IPS-20b (cell line): ENCODE data around the gene TBC1D19.
A peak's percentile ranks its signal among the peaks of the same experiment; 100 is the strongest.
"Not testable (repeated sequence)": the region's sequence is repeated elsewhere in the genome, so short reads cannot be mapped to it uniquely, and the experiment has no call there.

Experiments used
- H3K27ac ChIP-seq: one replicate; pipeline ENCODE4 v1.5.1; 2013; ENCODE audit warnings: low read length
- H3K27me3 ChIP-seq: 2 replicates; pipeline ENCODE4 v1.6.1; 2013; ENCODE audit warnings: mild to moderate bottlenecking, low read length, inconsistent platforms; ENCODE audit not compliant: insufficient read depth
- H3K36me3 ChIP-seq: 2 replicates; pipeline ENCODE4 v1.6.1; 2013; ENCODE audit warnings: low read depth, mild to moderate bottlenecking, inconsistent platforms, low read length, moderate library complexity; ENCODE audit not compliant: insufficient read depth
- H3K4me1 ChIP-seq: 2 replicates; pipeline ENCODE4 v1.6.1; 2013; ENCODE audit warnings: mild to moderate bottlenecking, control low read depth, inconsistent platforms, low read length, moderate library complexity; ENCODE audit not compliant: insufficient read depth
- H3K4me3 ChIP-seq: 2 replicates; pipeline ENCODE4 v1.5.1; 2013; ENCODE audit warnings: mild to moderate bottlenecking, low read length, inconsistent platforms
- H3K9ac ChIP-seq: 2 replicates; pipeline ENCODE4 v1.6.1; 2013; ENCODE audit warnings: low read depth, mild to moderate bottlenecking, inconsistent platforms, low read length, moderate library complexity
- H3K9me3 ChIP-seq: 2 replicates; pipeline ENCODE4 v1.6.1; 2013; ENCODE audit warnings: mild to moderate bottlenecking, low read depth, low read length, inconsistent platforms; ENCODE audit not compliant: insufficient read depth

Gene TBC1D19, protein sequence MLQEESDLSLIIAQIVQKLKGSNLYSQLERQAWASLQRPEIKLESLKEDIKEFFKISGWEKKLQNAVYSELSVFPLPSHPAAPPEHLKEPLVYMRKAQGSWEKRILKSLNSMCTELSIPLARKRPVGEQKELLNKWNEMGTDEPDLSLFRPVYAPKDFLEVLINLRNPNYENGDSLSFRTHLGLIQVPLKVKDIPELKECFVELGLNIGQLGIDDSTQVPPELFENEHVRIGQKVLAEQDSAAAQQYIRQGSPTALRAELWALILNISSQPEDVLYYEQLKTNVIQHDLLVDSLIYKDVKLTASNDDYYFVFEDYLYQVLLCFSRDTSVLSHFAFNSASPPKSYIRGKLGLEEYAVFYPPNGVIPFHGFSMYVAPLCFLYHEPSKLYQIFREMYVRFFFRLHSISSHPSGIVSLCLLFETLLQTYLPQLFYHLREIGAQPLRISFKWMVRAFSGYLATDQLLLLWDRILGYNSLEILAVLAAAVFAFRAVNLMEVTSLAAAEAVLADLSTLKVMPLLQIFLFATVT

DNA sequence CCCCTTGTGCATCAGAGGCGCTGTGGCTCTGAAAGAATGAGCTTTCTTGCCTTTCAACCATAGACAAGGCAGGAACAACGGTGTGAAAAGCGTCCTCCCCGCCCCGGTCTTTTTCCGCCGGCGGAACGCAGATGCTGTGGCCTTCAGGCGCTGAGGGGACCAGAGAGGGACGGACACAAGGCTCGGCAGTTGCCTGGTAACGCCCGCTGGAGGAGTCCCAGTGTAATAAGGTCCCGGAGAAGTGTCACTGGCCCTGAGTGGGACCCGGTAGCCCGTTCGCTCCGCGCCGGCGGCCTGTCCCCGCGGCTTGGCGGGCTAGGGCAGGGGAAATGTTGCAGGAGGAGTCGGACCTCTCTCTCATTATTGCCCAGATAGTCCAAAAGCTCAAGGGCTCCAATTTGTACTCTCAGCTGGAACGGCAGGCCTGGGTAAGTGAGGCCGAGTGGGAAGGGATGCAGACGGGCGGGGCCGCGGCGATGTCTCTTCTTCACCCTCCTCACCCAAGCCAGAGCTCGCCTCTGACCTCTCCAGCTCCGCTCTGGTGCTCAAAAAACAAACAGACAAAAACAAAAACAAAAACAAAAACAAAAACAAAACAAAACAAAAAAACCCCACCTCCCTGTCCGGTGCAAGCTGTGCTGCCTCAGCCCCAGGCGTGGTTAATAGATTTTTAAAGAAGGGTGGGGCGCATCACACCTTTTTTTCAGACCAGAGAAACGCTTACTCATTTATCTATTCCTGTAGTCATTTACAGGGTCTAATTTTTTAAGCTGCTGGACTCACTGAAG is at the start of gene TBC1D19:
TSS of gene TBC1D19 (plus strand) at position 220 of the 788 bp plus-strand sequence. CDS start at position 330, 110 bp downstream.
- Histone ChIP-seq H3K9ac (peak within 1 kb of the TSS; percentile 88; the same call in 1 of the 2 replicates), H3K27ac (no peak within 1 kb of the TSS), H3K27me3 (no peaks in the 10 kb centered on the region; the same call in 1 of the 2 replicates), H3K36me3 (no peaks in the 10 kb centered on the region), H3K9me3 (no peaks in the 10 kb centered on the region), H3K4me1 (peaks cover 5% of the 10 kb centered on the region; the same call in 1 of the 2 replicates), H3K4me3 (peak within 1 kb of the TSS; percentile 92)

DNA sequence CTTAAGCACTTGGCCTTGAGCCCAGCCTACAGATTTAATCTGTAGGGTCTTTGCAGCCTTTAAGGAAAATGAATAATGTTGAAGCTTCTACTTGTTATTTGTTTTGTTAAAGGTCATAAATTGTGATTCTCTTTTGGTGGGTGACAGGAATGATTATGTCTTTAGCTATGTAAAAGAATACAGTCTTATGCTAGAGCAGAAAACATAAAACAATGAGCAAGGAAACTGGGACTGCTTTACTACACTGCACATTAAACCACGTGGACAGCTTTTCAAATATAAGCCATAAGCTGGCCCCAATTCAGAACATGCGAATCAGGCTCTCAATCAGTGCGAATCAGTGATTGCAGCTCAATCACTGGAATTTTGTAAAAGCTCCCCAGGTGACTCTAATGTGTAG is 40.9 kb upstream of the TBC1D19 start:
- H3K27ac ChIP-seq, result no peak overlapping the region
- no peaks in the 10 kb centered on the region for H3K4me1 ChIP-seq
- H3K36me3 ChIP-seq, result no peaks in the 10 kb centered on the region
- H3K9ac ChIP-seq, result no peak overlapping the region
- H3K9me3 ChIP-seq, result peaks cover 19% of the 10 kb centered on the region; the same call in 1 of the 2 replicates
- no peaks in the 10 kb centered on the region for H3K27me3 ChIP-seq
- H3K4me3 ChIP-seq, result no peak overlapping the region

DNA sequence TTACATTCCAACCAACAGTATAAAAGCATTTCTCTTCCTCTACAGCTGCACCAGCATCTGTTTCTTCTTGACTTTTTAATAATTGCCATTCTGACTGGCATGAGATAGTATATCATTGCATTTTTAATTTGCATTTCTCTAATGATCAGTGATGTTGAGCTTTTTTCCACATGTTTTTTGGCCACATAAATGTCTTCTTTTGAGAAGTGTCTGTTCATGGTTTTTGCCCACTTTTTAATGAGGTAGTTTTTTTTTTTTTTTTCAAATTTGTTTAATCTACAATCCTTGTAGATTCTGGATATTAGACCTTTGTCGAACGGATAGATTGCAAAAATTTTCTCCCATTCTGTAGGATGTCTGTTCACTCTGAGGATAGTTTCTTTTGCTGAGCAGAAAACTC is 39.5 kb upstream of the TBC1D19 start:
- H3K27me3 ChIP-seq, result no peaks in the 10 kb centered on the region
- no peak overlapping the region for H3K27ac ChIP-seq
- H3K4me3 ChIP-seq, result no peak overlapping the region
- no peaks in the 10 kb centered on the region for H3K4me1 ChIP-seq
- H3K9ac ChIP-seq, result no peak overlapping the region
- H3K36me3 ChIP-seq, result no peaks in the 10 kb centered on the region
- peaks cover 19% of the 10 kb centered on the region; the same call in 1 of the 2 replicates for H3K9me3 ChIP-seq

DNA sequence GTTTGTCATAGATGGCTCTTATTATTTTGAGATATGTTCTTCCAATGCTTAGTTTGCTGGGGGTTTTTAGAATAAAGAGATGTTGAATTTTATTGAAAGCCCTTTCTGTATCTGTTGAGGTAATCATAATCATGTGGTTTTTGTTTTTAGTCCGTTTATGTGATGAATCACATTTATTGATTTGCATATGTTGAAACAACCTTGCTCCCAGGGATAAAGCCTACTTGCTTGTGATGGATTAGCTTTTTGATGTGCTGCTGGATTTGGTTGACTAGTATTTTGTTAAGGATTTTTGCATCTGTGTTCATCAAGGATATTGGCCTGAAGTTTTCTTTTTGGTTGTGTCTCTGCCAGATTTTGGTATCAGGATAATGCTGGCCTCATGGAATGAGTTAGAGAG is 35.5 kb upstream of the TBC1D19 start:
- not testable (repeated sequence) for H3K4me1 ChIP-seq, H3K36me3 ChIP-seq, H3K9ac ChIP-seq, H3K27me3 ChIP-seq, H3K4me3 ChIP-seq, H3K27ac ChIP-seq
- H3K9me3 ChIP-seq, result peaks cover 19% of the 10 kb centered on the region; the same call in 1 of the 2 replicates

DNA sequence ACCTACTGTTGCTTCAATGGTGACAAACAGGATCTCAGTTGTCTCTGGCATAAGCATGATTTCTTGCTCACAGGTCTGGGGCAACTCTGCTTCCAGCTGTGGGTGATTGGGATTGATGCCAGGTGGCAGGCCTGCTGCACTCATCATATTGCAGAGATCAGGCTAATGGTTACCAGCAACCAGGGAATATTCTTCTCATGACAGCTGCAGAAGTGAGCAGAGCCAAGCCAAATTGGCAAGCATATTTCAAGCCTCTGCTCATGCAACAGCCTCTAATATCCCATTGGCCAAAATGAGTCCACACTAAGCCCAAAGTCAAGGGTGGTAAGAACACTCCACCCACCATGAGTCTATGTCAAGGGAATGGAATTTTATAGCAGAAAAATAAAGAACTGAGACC is 26.7 kb upstream of the TBC1D19 start:
- Histone ChIP-seq H3K4me3 (no peak overlapping the region), H3K27me3 (no peaks in the 10 kb centered on the region), H3K27ac (no peak overlapping the region), H3K36me3 (no peaks in the 10 kb centered on the region), H3K4me1 (no peaks in the 10 kb centered on the region), H3K9me3 (no peaks in the 10 kb centered on the region; the same call in 1 of the 2 replicates), H3K9ac (no peak overlapping the region)

DNA sequence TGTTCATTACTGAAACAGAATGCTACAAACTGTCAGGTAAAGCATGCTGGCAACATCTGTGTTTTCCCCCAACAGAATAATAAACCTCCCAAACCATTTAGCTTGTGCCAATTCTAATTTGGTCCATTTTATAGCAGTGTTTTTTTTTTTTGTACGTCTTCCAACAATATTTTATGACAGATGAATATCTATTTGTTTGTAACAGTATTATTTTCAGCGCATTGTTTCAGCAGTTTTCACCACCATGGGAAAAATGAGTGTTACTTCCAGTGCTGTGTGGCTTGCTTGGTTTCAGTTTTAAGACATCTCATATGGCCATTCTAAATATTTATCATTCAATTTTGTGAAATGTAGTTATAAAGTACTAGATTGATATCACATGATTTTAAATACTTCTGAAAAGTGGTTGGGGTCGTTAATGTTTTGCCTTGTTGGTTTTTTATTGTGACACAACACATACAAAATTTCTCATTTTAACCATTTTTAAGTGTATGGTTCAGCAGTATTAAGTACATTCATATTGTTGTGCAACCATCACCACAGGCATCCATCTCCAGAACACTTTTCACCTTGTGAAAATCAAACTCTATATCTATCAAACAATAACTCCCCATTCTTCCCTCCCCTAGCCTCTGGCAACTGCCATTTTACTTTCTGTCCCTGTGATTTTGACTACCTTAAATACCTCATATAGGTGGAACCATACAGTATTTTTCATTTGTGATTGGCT is 25.6 kb upstream of the TBC1D19 start:
- H3K36me3 ChIP-seq, result no peaks in the 10 kb centered on the region
- no peaks in the 10 kb centered on the region; the same call in 1 of the 2 replicates for H3K9me3 ChIP-seq
- H3K9ac ChIP-seq, result no peak overlapping the region
- no peaks in the 10 kb centered on the region for H3K27me3 ChIP-seq
- H3K27ac ChIP-seq, result no peak overlapping the region
- H3K4me1 ChIP-seq, result no peaks in the 10 kb centered on the region
- no peak overlapping the region for H3K4me3 ChIP-seq

DNA sequence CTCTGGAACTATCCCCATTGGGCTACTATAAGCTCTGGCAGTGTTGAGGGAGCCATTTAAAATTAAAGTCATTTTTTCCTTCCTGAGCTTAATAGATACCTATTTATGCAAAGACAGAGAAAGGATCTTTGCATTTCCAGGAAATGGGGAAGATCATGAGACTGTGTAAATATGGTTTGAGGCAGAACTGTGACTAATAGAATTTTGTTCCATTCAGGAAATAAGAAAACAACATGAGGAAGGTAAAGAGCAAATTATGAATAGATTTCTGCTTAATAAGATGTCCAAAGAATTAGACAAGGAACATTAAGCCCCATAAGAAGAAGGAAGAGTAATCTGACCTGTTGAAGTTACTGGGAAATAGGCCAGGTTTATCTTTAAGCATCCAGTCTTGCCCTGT is 17.8 kb upstream of the TBC1D19 start:
- H3K9ac ChIP-seq, result no peak overlapping the region
- no peak overlapping the region for H3K4me3 ChIP-seq
- H3K9me3 ChIP-seq, result no peaks in the 10 kb centered on the region; the same call in 1 of the 2 replicates
- no peak overlapping the region for H3K27ac ChIP-seq
- no peaks in the 10 kb centered on the region for H3K4me1 ChIP-seq
- no peaks in the 10 kb centered on the region for H3K36me3 ChIP-seq
- no peaks in the 10 kb centered on the region for H3K27me3 ChIP-seq

DNA sequence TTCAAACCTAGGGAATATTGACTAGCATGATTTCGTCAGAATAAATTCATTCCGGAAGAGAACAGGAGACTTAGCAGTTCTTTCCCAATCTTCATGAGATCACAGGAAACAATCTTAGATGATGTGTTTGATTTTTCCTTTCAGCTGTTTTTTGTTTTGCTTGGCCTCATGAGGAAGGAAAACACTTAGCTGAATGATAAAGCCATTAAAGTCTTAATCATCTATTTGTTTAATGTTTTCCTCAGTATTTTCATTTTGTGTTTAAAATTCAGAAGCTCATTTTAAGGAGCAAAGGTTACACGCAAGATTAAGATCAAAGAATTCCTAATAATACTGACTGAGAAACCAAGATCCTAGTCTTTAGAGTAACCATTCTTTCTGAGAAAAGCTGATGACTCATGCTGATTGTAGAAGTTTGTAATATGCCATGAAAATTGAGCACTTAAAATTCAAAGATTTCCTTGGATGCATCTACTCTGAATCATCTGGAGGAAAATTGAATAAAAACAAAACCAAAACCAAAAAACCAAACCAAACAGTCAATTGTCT is 15.4 kb upstream of the TBC1D19 start:
- H3K4me1 ChIP-seq, result no peaks in the 10 kb centered on the region
- H3K4me3 ChIP-seq, result no peak overlapping the region
- H3K9me3 ChIP-seq, result no peaks in the 10 kb centered on the region
- H3K27ac ChIP-seq, result no peak overlapping the region
- no peak overlapping the region for H3K9ac ChIP-seq
- H3K36me3 ChIP-seq, result no peaks in the 10 kb centered on the region
- no peaks in the 10 kb centered on the region for H3K27me3 ChIP-seq

DNA sequence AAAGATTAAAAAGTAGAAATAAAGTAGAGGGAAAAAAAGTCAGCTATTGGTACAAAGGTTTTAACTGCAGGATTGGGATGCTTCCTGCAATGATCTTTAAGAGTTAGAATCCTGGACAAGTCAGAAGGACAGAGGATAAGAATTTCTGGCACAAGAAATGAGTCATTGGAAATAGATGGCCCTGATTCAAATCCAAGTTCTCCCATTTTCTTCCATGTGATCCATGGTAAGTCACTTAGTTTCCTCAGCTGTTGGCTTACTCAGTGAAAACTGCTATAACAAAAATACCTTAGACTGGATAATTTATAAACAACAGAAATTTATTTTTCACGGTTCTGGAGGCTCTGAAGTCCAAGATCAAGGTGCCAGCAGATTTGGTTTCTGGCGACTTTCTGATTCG is 13.3 kb upstream of the TBC1D19 start:
- no peaks in the 10 kb centered on the region for H3K36me3 ChIP-seq
- H3K4me3 ChIP-seq, result no peak overlapping the region
- H3K4me1 ChIP-seq, result no peaks in the 10 kb centered on the region
- no peaks in the 10 kb centered on the region for H3K27me3 ChIP-seq
- no peak overlapping the region for H3K9ac ChIP-seq
- H3K9me3 ChIP-seq, result no peaks in the 10 kb centered on the region
- H3K27ac ChIP-seq, result no peak overlapping the region

DNA sequence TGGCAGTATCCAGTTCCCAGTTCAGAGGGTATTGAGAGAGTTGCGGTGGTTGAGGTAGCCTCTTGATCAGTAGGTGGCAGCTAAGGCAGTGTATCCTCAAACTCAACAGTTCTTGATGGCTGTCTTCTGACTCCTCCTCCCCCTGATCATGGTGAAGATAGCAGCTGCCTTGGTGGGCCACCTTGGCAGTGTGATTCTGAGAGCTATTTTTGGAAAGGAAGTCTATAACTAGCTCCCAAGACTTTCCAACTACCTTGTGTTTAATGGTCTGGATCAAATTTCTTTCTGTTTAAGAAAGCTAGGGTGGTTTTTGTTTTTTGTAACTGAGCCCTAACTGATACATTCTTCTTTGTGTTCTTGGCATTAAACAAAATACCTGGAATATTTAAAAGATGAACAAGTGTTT is 10.5 kb upstream of the TBC1D19 start:
- Histone ChIP-seq H3K36me3 (no peaks in the 10 kb centered on the region), H3K9ac (no peak overlapping the region), H3K9me3 (no peaks in the 10 kb centered on the region), H3K27ac (no peak overlapping the region), H3K4me3 (no peak overlapping the region), H3K27me3 (no peaks in the 10 kb centered on the region), H3K4me1 (no peaks in the 10 kb centered on the region)

DNA sequence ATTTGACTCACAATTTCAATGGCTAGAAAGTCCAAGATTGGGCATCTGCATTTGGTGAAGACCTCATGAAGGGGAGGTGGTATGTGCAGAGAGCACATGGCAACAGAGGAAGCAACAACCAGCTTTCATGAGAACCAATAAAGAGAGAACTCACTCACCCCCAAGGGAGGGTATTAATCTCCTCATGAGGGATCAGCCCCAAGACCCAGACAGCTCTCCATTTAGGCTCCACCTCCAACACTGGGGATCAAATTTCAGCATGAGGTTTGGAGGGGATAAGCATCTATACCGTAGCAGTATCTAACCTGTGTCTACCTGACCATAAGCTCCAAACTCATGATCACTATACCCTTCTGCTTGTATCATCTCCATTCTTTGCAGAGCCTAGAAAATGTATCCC is 9.3 kb upstream of the TBC1D19 start:
- no peaks in the 10 kb centered on the region for H3K9me3 ChIP-seq
- H3K4me1 ChIP-seq, result no peaks in the 10 kb centered on the region
- H3K27ac ChIP-seq, result no peak overlapping the region
- no peak overlapping the region for H3K9ac ChIP-seq
- H3K4me3 ChIP-seq, result no peak overlapping the region
- H3K27me3 ChIP-seq, result no peaks in the 10 kb centered on the region
- no peaks in the 10 kb centered on the region for H3K36me3 ChIP-seq
